ENCODE measurements around the gene SAMMSON. TPM values are rescaled to one million over a fixed set of nuclear protein-coding genes. Genes with fewer than 3 reads are reported as not detected.

Gene SAMMSON
- total RNA-seq, 1 donor from 2014 or later, result not detected

- no peak for DNase-seq (ENCODE audit: low read depth in 2 of 2)
These were observed 86.8 kb downstream of the SAMMSON start for GRCh38 chr3:70086336-70086735.

- DNase-seq (ENCODE audit: low read depth in 2 of 2), result peak; percentile 21 to 42
These were observed 90.9 kb downstream of the SAMMSON start for GRCh38 chr3:70090322-70090913.

GRCh38 chr3:70094197-70094596 lies 94.7 kb downstream of the SAMMSON start:
- no peak for DNase-seq (ENCODE audit: low read depth in 2 of 2)

- DNase-seq (ENCODE audit: low read depth in 2 of 2), result no peak
These were observed 95.7 kb downstream of the SAMMSON start for GRCh38 chr3:70095260-70095659.

GRCh38 chr3:70096376-70097066 lies 97.0 kb downstream of the SAMMSON start:
- DNase-seq (ENCODE audit: low read depth in 2 of 2), result no peak

GRCh38 chr3:70097084-70097483 lies 97.6 kb downstream of the SAMMSON start:
- DNase-seq (ENCODE audit: low read depth in 2 of 2), result no peak

GRCh38 chr3:70108072-70108471 lies 108.5 kb downstream of the SAMMSON start:
- peak; percentile 16 to 33 for DNase-seq (ENCODE audit: low read depth in 2 of 2)

- no peak for DNase-seq (ENCODE audit: low read depth in 2 of 2)
These were observed 109.0 kb downstream of the SAMMSON start for GRCh38 chr3:70108546-70108945.

GRCh38 chr3:70110066-70110465 lies 110.5 kb downstream of the SAMMSON start:
- DNase-seq (ENCODE audit: low read depth in 2 of 2), result no peak

GRCh38 chr3:70111411-70111810 lies 111.9 kb downstream of the SAMMSON start:
- peak in 1 of 2 donors; percentile 40 for DNase-seq (ENCODE audit: low read depth in 2 of 2)

- no peak for DNase-seq (ENCODE audit: low read depth in 2 of 2)
These were observed 113.2 kb downstream of the SAMMSON start for GRCh38 chr3:70112751-70113150.

GRCh38 chr3:70114431-70114830 lies 114.9 kb downstream of the SAMMSON start:
- no peak for DNase-seq (ENCODE audit: low read depth in 2 of 2)

- no peak for DNase-seq (ENCODE audit: low read depth in 2 of 2)
These were observed 120.3 kb downstream of the SAMMSON start for GRCh38 chr3:70119879-70120278.
